C4-2B (cell line): ENCODE data around the gene TUBA4A.

Source experiments
- ZFX ChIP-seq: fragments of 450-650 bp; IDR thresholded peaks from 2 replicates; pipeline ENCODE4 v1.6.1; 2017
- TF ChIP-seq, protein P1 (sequence below): fragments of 450-650 bp; conservative IDR thresholded peaks from 2 replicates; pipeline ENCODE4 v1.5.1; 2017; ENCODE audit warnings: mild to moderate bottlenecking

DNA sequence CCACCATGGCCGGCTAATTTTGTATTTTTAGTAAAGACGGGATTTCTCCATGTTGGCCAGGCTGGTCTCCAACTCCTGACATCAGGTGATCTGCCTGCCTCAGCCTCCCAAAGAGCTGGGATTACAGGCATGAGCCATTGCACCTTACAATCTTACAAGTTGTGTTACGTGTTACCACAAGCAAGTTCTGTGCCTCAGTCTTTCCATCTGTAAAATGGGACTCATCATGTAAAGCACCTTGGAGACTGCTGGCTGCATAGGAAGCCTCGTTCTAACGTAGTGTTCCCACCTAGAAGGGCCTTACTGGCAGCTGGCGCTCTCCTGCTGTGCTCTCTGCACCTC, 35.4 kb upstream of the TUBA4A start:
- TF ChIP-seq, protein P1, sequence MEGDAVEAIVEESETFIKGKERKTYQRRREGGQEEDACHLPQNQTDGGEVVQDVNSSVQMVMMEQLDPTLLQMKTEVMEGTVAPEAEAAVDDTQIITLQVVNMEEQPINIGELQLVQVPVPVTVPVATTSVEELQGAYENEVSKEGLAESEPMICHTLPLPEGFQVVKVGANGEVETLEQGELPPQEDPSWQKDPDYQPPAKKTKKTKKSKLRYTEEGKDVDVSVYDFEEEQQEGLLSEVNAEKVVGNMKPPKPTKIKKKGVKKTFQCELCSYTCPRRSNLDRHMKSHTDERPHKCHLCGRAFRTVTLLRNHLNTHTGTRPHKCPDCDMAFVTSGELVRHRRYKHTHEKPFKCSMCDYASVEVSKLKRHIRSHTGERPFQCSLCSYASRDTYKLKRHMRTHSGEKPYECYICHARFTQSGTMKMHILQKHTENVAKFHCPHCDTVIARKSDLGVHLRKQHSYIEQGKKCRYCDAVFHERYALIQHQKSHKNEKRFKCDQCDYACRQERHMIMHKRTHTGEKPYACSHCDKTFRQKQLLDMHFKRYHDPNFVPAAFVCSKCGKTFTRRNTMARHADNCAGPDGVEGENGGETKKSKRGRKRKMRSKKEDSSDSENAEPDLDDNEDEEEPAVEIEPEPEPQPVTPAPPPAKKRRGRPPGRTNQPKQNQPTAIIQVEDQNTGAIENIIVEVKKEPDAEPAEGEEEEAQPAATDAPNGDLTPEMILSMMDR = no peak
- no peak for TF ChIP-seq ZFX
